WTC11 (cell line): ENCODE measurements around the gene NPHP3.

Experiments used
- CREB1 ChIP-seq: sonication (generic); formaldehyde crosslinking; IDR thresholded peaks from 2 replicates; pipeline ENCODE4 v1.8.0; 2023; ENCODE audit warnings: mild to moderate bottlenecking, missing genetic modification reagents
- ZNF416 ChIP-seq: fragments of 250-450 bp; sonication (Bioruptor Pico); IDR thresholded peaks from 2 replicates; pipeline ENCODE4 v1.9.0; 2021; ENCODE audit warnings: mild to moderate bottlenecking, inconsistent platforms
- TF ChIP-seq, protein P1 (sequence below): fragments of 200-600 bp; IDR thresholded peaks from 2 replicates; pipeline ENCODE4 v1.8.0; 2022; ENCODE audit warnings: antibody characterized with exemption

DNA sequence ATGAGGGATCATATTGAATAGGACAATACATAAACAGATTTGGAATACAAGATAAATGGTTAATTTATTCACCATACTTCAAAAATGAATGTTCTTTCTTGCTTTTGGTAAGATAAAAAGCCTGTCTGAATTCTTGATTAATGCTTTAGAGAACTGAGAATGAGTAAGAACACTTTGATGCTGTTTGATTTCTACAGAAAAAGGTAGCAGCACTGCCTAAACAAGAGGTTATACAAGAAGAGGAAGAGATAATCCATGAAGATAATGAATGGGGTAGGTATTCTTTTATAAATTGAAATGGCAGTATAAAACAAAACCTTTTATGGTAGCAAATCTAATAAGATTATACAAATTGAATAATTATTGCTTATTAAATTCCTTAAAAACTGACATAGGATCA, 46.8 kb downstream of the NPHP3 start:
- TF ChIP-seq, protein P1, sequence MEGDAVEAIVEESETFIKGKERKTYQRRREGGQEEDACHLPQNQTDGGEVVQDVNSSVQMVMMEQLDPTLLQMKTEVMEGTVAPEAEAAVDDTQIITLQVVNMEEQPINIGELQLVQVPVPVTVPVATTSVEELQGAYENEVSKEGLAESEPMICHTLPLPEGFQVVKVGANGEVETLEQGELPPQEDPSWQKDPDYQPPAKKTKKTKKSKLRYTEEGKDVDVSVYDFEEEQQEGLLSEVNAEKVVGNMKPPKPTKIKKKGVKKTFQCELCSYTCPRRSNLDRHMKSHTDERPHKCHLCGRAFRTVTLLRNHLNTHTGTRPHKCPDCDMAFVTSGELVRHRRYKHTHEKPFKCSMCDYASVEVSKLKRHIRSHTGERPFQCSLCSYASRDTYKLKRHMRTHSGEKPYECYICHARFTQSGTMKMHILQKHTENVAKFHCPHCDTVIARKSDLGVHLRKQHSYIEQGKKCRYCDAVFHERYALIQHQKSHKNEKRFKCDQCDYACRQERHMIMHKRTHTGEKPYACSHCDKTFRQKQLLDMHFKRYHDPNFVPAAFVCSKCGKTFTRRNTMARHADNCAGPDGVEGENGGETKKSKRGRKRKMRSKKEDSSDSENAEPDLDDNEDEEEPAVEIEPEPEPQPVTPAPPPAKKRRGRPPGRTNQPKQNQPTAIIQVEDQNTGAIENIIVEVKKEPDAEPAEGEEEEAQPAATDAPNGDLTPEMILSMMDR = no peak
- TF ChIP-seq ZNF416 (CRISPR knock-in tag) (no peak), CREB1 (CRISPR knock-in tag) (no peak)
